ENCODE results near the gene PRR18. TPM values are rescaled to one million over a fixed set of nuclear protein-coding genes. Genes with fewer than 3 reads are reported as not detected.

The PRR18 gene
- total RNA-seq, 1 donor from 2014 or later, result 0.13 TPM

GRCh38 chr6:166271376-166271765 is 36.8 kb downstream of the PRR18 start:
- no peaks in the 10 kb centered on the region for H3K36me3 ChIP-seq (ENCODE audit: control insufficient read depth, insufficient read depth, low read length)
- TF ChIP-seq CTCF (IDR thresholded peaks at IDR 0.05; ENCODE audit: insufficient read depth, low read length, poor library complexity, severe bottlenecking), result no peak
- H3K4me3 ChIP-seq (ENCODE audit: low read depth, low read length), result no peak overlapping the region
- DNase-seq (ENCODE audit: low read depth), result no peak
- H3K27me3 ChIP-seq (ENCODE audit: control insufficient read depth, insufficient read depth, low read length), result peaks cover 3% of the 10 kb centered on the region

- no peak for DNase-seq (ENCODE audit: low read depth)
- Histone ChIP-seq H3K27me3 (ENCODE audit: control insufficient read depth, insufficient read depth, low read length) (peaks cover 3% of the 10 kb centered on the region), H3K4me3 (ENCODE audit: low read depth, low read length) (no peak overlapping the region), H3K36me3 (ENCODE audit: control insufficient read depth, insufficient read depth, low read length) (no peaks in the 10 kb centered on the region)
- no peak for TF ChIP-seq CTCF (IDR thresholded peaks at IDR 0.05; ENCODE audit: insufficient read depth, low read length, poor library complexity, severe bottlenecking)
Measured at GRCh38 chr6:166270706-166271375, 37.4 kb downstream of the PRR18 start.

- no peak overlapping the region for H3K4me3 ChIP-seq (ENCODE audit: low read depth, low read length)
- H3K36me3 ChIP-seq (ENCODE audit: control insufficient read depth, insufficient read depth, low read length), result no peaks in the 10 kb centered on the region
- peaks cover 3% of the 10 kb centered on the region for H3K27me3 ChIP-seq (ENCODE audit: control insufficient read depth, insufficient read depth, low read length)
- TF ChIP-seq CTCF (IDR thresholded peaks at IDR 0.05; ENCODE audit: insufficient read depth, low read length, poor library complexity, severe bottlenecking), result no peak
- no peak for DNase-seq (ENCODE audit: low read depth)
Measured at GRCh38 chr6:166269301-166270039, 38.7 kb downstream of the PRR18 start.

GRCh38 chr6:166268431-166268830 is 39.8 kb downstream of the PRR18 start:
- Histone ChIP-seq H3K4me3 (ENCODE audit: low read depth, low read length) (no peak overlapping the region), H3K27me3 (ENCODE audit: control insufficient read depth, insufficient read depth, low read length) (peaks cover 3% of the 10 kb centered on the region), H3K36me3 (ENCODE audit: control insufficient read depth, insufficient read depth, low read length) (no peaks in the 10 kb centered on the region)
- TF ChIP-seq CTCF (IDR thresholded peaks at IDR 0.05; ENCODE audit: insufficient read depth, low read length, poor library complexity, severe bottlenecking), result no peak
- DNase-seq (ENCODE audit: low read depth), result no peak

- Histone ChIP-seq H3K27me3 (ENCODE audit: control insufficient read depth, insufficient read depth, low read length) (peaks cover 3% of the 10 kb centered on the region), H3K36me3 (ENCODE audit: control insufficient read depth, insufficient read depth, low read length) (no peaks in the 10 kb centered on the region), H3K4me3 (ENCODE audit: low read depth, low read length) (no peak overlapping the region)
- no peak for DNase-seq (ENCODE audit: low read depth)
- TF ChIP-seq CTCF (IDR thresholded peaks at IDR 0.05; ENCODE audit: insufficient read depth, low read length, poor library complexity, severe bottlenecking), result no peak
Measured at GRCh38 chr6:166267526-166267925, 40.7 kb downstream of the PRR18 start.
